ENCODE data around the gene WFDC1.

- no peak for TF ChIP-seq CTCF (conservative IDR thresholded peaks at IDR 0.05; ENCODE audit: low read length)
- TF ChIP-seq EZH2phosphoT487 (IDR thresholded peaks at IDR 0.05; ENCODE audit: borderline replicate concordance, low read depth, low read length): no peak
Observed at GRCh38 chr16:84355149-84355548, 60.5 kb downstream of the WFDC1 start.

Measured in OCI-LY7 (cell line).